Gastroesophageal sphincter (tissue), 3 donors: ENCODE results near the gene EPHA3.

ENCODE experiments used
- EP300 ChIP-seq: sonication (generic); formaldehyde crosslinking; IDR thresholded peaks from one replicate; pipeline ENCODE4 v1.6.1; 2017; ENCODE audit warnings: antibody characterized with exemption, mild to moderate bottlenecking
- POLR2A ChIP-seq, 2 donors: fragments of 450-650 bp; IDR thresholded peaks; one replicate each; pipeline ENCODE4 v1.6.1; 2017; ENCODE audit warnings: antibody characterized with exemption in 2 of 2, mild to moderate bottlenecking in 2 of 2, moderate library complexity in 1 of 2
- POLR2AphosphoS5 ChIP-seq: sonication (generic); formaldehyde crosslinking; IDR thresholded peaks from one replicate; pipeline ENCODE4 v1.6.1; 2017; ENCODE audit warnings: antibody characterized with exemption
- TF ChIP-seq, protein P1 (sequence below), 4 experiments: fragments of 200-600 bp in 2 of 4; fragments of 450-650 bp in 2 of 4; sonication (generic) in 1 of 4; IDR thresholded peaks; one replicate each; pipeline ENCODE4 v1.5.1; 2017 to 2019; ENCODE audit warnings: antibody characterized with exemption in 4 of 4, mild to moderate bottlenecking in 2 of 4, moderate library complexity in 2 of 4

DNA sequence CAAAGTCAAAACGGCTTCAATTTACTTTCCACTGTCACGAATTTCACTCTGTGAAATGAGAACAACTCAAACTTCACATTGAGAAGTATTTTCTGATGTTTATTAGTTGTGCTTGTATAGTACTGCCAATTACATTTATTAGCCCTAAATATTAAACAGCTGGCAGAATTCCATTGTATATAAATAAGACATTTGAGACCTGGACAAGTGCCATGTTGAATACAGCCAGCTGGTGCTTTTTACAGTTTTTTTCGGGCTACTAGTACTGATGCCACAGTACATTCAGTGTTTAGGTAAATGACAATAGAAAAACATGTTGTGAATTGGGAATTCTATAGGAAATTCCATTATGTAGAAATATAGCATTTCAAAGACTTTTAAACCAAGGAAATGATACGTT lies 79.0 kb downstream of the EPHA3 start:
- TF ChIP-seq, protein P1, sequence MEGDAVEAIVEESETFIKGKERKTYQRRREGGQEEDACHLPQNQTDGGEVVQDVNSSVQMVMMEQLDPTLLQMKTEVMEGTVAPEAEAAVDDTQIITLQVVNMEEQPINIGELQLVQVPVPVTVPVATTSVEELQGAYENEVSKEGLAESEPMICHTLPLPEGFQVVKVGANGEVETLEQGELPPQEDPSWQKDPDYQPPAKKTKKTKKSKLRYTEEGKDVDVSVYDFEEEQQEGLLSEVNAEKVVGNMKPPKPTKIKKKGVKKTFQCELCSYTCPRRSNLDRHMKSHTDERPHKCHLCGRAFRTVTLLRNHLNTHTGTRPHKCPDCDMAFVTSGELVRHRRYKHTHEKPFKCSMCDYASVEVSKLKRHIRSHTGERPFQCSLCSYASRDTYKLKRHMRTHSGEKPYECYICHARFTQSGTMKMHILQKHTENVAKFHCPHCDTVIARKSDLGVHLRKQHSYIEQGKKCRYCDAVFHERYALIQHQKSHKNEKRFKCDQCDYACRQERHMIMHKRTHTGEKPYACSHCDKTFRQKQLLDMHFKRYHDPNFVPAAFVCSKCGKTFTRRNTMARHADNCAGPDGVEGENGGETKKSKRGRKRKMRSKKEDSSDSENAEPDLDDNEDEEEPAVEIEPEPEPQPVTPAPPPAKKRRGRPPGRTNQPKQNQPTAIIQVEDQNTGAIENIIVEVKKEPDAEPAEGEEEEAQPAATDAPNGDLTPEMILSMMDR (IDR thresholded peaks at IDR 0.05) = no peak
- no peak for TF ChIP-seq EP300
- TF ChIP-seq POLR2AphosphoS5 = no peak
- TF ChIP-seq POLR2A (IDR thresholded peaks at IDR 0.05) = no peak
